ENCODE data around the gene CHD5.

DNA sequence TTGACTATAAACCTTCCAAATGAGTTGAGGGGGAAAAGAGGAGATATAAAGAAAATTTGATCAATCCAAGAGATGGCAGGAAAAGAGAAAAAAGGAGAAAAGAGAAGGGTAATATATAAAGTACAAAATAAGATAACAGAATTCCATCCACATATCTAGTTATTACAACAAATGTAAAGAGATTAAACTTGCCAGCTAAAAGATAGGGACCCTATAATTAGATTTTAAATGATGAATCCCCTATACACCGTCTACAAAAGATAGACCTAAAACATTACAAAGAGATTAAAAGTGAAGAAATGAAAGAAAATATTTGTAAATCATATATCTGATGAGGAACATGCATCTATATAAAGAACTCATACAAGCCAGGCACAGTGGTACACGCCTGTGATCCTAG, 63.1 kb downstream of the CHD5 start:
- TF ChIP-seq, protein P1, sequence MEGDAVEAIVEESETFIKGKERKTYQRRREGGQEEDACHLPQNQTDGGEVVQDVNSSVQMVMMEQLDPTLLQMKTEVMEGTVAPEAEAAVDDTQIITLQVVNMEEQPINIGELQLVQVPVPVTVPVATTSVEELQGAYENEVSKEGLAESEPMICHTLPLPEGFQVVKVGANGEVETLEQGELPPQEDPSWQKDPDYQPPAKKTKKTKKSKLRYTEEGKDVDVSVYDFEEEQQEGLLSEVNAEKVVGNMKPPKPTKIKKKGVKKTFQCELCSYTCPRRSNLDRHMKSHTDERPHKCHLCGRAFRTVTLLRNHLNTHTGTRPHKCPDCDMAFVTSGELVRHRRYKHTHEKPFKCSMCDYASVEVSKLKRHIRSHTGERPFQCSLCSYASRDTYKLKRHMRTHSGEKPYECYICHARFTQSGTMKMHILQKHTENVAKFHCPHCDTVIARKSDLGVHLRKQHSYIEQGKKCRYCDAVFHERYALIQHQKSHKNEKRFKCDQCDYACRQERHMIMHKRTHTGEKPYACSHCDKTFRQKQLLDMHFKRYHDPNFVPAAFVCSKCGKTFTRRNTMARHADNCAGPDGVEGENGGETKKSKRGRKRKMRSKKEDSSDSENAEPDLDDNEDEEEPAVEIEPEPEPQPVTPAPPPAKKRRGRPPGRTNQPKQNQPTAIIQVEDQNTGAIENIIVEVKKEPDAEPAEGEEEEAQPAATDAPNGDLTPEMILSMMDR (IDR thresholded peaks at IDR 0.05): no peak
- TF ChIP-seq POLR2A (IDR thresholded peaks at IDR 0.05): no peak
